ENCODE results near the gene TLCD3A. TPM values are rescaled to one million over a fixed set of nuclear protein-coding genes. Genes with fewer than 3 reads are reported as not detected.

Gene TLCD3A
- total RNA-seq, 4 donors from 2014 or later: 0.39 to 1.4 (median 0.86) TPM

DNA sequence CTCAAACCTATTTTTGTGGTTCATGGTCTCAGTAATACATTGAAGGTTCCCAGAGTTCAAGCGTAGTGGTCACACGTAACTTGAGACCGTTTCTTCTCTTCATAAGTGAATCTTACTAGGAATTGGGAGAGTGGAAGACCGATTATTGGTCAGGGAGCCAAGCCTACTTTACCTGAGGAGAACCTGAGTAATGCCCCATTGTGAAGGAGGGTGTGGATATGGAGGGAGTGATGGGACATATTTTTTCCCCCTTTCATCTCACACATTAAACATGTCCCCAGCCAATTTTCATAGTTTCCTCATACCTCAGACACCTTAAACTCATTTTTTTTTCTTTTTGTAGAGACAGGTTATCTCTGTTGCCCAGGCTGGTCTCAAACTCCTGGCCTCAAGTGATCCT is 10.7 kb downstream of the TLCD3A start:
- Histone ChIP-seq H3K36me3 (peaks cover 0 to 62% of the 10 kb centered on the region in 2 donors), H3K27me3 (no peaks in the 10 kb centered on the region), H3K9me3 (no peaks in the 10 kb centered on the region), H3K27ac (no peak overlapping the region), H3K4me3 (no peak overlapping the region), H3K4me1 (no peaks in the 10 kb centered on the region)
- in situ Hi-C loops (cut with MboI; ENCODE audit: low sequenced_read_pairs in 4 of 4) (no loop called here), intact Hi-C loops (cut with DNase I; ENCODE audit: low total_unique reads) (no loop called here)
- TF ChIP-seq POLR2A (IDR thresholded peaks at IDR 0.05): no peak
- TF ChIP-seq, protein P1, sequence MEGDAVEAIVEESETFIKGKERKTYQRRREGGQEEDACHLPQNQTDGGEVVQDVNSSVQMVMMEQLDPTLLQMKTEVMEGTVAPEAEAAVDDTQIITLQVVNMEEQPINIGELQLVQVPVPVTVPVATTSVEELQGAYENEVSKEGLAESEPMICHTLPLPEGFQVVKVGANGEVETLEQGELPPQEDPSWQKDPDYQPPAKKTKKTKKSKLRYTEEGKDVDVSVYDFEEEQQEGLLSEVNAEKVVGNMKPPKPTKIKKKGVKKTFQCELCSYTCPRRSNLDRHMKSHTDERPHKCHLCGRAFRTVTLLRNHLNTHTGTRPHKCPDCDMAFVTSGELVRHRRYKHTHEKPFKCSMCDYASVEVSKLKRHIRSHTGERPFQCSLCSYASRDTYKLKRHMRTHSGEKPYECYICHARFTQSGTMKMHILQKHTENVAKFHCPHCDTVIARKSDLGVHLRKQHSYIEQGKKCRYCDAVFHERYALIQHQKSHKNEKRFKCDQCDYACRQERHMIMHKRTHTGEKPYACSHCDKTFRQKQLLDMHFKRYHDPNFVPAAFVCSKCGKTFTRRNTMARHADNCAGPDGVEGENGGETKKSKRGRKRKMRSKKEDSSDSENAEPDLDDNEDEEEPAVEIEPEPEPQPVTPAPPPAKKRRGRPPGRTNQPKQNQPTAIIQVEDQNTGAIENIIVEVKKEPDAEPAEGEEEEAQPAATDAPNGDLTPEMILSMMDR (IDR thresholded peaks at IDR 0.05 in 4 of 5, conservative IDR thresholded peaks at IDR 0.05 in 1 of 5): no peak
- DNase-seq: no peak
- ATAC-seq: no peak

DNA sequence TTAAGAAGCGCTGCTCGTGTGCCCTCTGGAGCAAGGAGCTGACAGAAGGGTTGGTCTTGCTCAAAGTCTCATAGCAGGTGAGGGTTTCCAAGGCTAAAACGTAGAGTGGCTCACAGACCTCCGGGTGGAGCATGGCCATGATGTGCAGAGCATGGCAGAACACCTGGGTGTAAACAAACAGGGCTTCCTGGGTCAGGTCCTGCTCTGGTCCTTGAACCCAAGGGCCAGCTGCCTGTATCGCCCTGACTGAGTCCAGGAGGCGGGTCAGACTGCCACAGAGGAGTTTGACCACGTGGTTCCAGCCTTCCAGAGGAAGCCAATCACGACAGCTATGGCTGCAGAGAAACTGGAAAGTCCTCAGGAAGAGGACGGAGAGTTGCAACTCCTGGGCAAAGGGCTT is 12.5 kb downstream of the TLCD3A start:
- in situ Hi-C loops (cut with MboI; ENCODE audit: low sequenced_read_pairs in 4 of 4): no loop called here
- TF ChIP-seq POLR2A (IDR thresholded peaks at IDR 0.05): no peak
- TF ChIP-seq, protein P1 (IDR thresholded peaks at IDR 0.05 in 4 of 5, conservative IDR thresholded peaks at IDR 0.05 in 1 of 5): no peak
- intact Hi-C loops (cut with DNase I; ENCODE audit: low total_unique reads): no loop called here

DNA sequence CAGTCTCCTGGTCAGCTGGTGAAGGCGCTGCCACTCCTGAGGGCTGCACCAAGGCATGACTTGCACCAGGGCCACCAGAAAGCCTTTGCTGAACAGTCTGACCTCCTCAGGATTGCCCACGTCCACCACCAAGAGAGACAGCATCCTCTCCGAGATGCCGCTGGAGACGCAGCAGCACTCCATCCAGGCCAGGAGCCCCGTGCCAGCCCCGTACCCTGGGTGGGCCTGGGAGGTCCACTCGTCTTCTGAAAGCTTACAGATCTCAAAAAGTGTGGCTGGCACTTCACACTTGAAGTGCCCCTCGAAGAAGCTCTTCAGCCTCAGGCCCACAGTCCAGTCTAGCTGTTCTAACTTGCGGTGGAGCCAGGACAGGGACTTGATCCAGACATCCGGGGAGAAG is 13.0 kb downstream of the TLCD3A start:
- in situ Hi-C loops (cut with MboI; ENCODE audit: low sequenced_read_pairs in 4 of 4) (no loop called here), intact Hi-C loops (cut with DNase I; ENCODE audit: low total_unique reads) (no loop called here)
- ATAC-seq (no peak), DNase-seq (no peak)
- H3K4me1 ChIP-seq: peaks cover 1% of the 10 kb centered on the region in 2 donors
- TF ChIP-seq POLR2A (IDR thresholded peaks at IDR 0.05): no peak
- TF ChIP-seq, protein P1 (IDR thresholded peaks at IDR 0.05 in 4 of 5, conservative IDR thresholded peaks at IDR 0.05 in 1 of 5): no peak
- no peaks in the 10 kb centered on the region for H3K9me3 ChIP-seq
- H3K4me3 ChIP-seq: no peak overlapping the region
- no peak overlapping the region for H3K27ac ChIP-seq
- no peaks in the 10 kb centered on the region for H3K27me3 ChIP-seq
- peaks cover 0 to 62% of the 10 kb centered on the region in 2 donors for H3K36me3 ChIP-seq

More for the DNA sequence above, 12.5 kb downstream of the TLCD3A start:
- Histone ChIP-seq H3K4me3 (no peak overlapping the region), H3K9me3 (no peaks in the 10 kb centered on the region), H3K27me3 (no peaks in the 10 kb centered on the region), H3K4me1 (no peaks in the 10 kb centered on the region), H3K27ac (no peak overlapping the region), H3K36me3 (peaks cover 0 to 62% of the 10 kb centered on the region in 2 donors)
- no peak for DNase-seq
- no peak for ATAC-seq

DNA sequence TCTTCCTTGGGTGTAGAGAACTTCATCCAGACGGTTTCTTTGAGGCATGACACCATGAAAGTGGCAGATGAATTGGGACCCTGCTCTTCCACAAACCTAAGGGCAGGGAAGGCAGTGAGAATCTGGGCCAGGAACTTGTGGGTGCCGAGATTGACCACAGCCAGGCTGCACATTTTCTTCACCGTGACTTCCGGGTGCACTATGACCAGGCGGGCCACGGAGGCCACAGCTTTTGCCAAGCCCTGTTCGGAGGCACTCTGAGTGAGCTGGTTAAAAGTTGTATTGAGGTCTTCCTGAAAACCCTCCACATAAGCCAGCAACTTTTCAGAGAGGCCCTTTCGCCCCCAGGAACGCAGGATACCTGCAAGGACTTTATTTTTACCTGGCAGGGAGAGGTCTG is 13.8 kb downstream of the TLCD3A start:
- H3K36me3 ChIP-seq: peaks cover 0 to 60% of the 10 kb centered on the region in 2 donors
- H3K4me1 ChIP-seq: peaks cover 9% of the 10 kb centered on the region in 2 donors
- DNase-seq: no peak
- no peaks in the 10 kb centered on the region for H3K27me3 ChIP-seq
- no peaks in the 10 kb centered on the region for H3K9me3 ChIP-seq
- no peak overlapping the region for H3K27ac ChIP-seq
- no peak for TF ChIP-seq POLR2A (IDR thresholded peaks at IDR 0.05)
- TF ChIP-seq, protein P1 (IDR thresholded peaks at IDR 0.05 in 4 of 5, conservative IDR thresholded peaks at IDR 0.05 in 1 of 5): no peak
- in situ Hi-C loops (cut with MboI; ENCODE audit: low sequenced_read_pairs in 4 of 4) (no loop called here), intact Hi-C loops (cut with DNase I; ENCODE audit: low total_unique reads) (no loop called here)
- no peak for ATAC-seq
- H3K4me3 ChIP-seq: no peak overlapping the region

Measured in gastrocnemius medialis (tissue), 4 donors.